ENCODE measurements around the gene AHCYL2. TPM values are rescaled to one million over a fixed set of nuclear protein-coding genes. Genes with fewer than 3 reads are reported as not detected.

AHCYL2 gene
- total RNA-seq, 1 experiment from 2014 or later: 23.2 TPM

- no peak for TF ChIP-seq CTCF (conservative IDR thresholded peaks at IDR 0.05)
- Histone ChIP-seq H4K91ac (ENCODE audit: insufficient read length, low read depth, low read length) (no peak overlapping the region), H2BK20ac (ENCODE audit: low read depth, low read length, poor library complexity, severe bottlenecking) (no peak overlapping the region), H3K79me2 (ENCODE audit: insufficient read depth, low read length) (no peaks in the 10 kb centered on the region), H3K9me3 (ENCODE audit: control insufficient read depth, low read depth, low read length) (no peaks in the 10 kb centered on the region), H4K8ac (replicated peaks; ENCODE audit: insufficient read length, low read depth, low read length) (no peak overlapping the region), H3K18ac (ENCODE audit: insufficient read length, low read depth, low read length) (no peak overlapping the region), H3K4me2 (ENCODE audit: insufficient read depth, insufficient read length, low read length) (no peak overlapping the region), H3T11ph (ENCODE audit: low read length) (no peak overlapping the region), H3K79me1 (ENCODE audit: insufficient read depth, low read depth, low read length, poor library complexity, severe bottlenecking) (no peaks in the 10 kb centered on the region), H2BK12ac (ENCODE audit: insufficient read length, low read depth, low read length) (no peak overlapping the region), H4K20me1 (ENCODE audit: control insufficient read depth, insufficient read depth, insufficient read length) (no peaks in the 10 kb centered on the region), H3K9ac (ENCODE audit: extremely low read depth, insufficient read length, low read length) (no peak overlapping the region), H3K23me2 (ENCODE audit: insufficient read length, low read depth, low read length, poor library complexity, severe bottlenecking) (no peaks in the 10 kb centered on the region), H4K5ac (ENCODE audit: insufficient read length, low read depth, low read length) (no peak overlapping the region), H2BK120ac (ENCODE audit: low read depth, low read length, poor library complexity, severe bottlenecking) (no peak overlapping the region), H2AK5ac (ENCODE audit: insufficient read length, low read length) (no peak overlapping the region), H3K14ac (ENCODE audit: insufficient read depth, low read length) (no peak overlapping the region), H2BK15ac (ENCODE audit: low read depth, low read length) (no peak overlapping the region), H3K27ac (ENCODE audit: insufficient read length, low read depth, low read length) (no peak overlapping the region), H3K27me3 (ENCODE audit: insufficient read depth, low read length) (no peaks in the 10 kb centered on the region), H3K4ac (ENCODE audit: low read depth, low read length) (no peak overlapping the region), H3K56ac (ENCODE audit: insufficient read length, low read depth, low read length) (no peak overlapping the region), H3K23ac (ENCODE audit: insufficient read length, low read depth, low read length) (no peak overlapping the region), H2AFZ (ENCODE audit: low read length) (no peak overlapping the region), H3K4me1 (ENCODE audit: insufficient read depth, low read length) (no peaks in the 10 kb centered on the region; the same call in 1 of the 2 replicates), H2BK5ac (ENCODE audit: insufficient read length, low read length) (no peak overlapping the region)
- Mint-ChIP-seq H3K9me3 (no peaks in the 10 kb centered on the region), H3K4me3 (no peak overlapping the region), H3K27ac (no peak overlapping the region), H3K36me3 (ENCODE audit: insufficient read depth in 1 of 3, low read depth in 3 of 3) (peaks cover 0 to 3% (median 0%) of the 10 kb centered on the region in 3 experiments; a peak in 1 of 7 replicates), H3K27me3 (ENCODE audit: low read depth) (no peaks in the 10 kb centered on the region), H3K4me1 (peaks cover 23 to 31% of the 10 kb centered on the region in 2 experiments)
- WGBS (ENCODE audit: extremely low coverage, insufficient read length, low lambda C conversion rate): no CpG with 5 or more reads among the region's 2 CpGs
- DNase-seq: no peak
Observed at GRCh38 chr7:129391546-129392171, 166.8 kb downstream of the AHCYL2 start.

Data from H9 (cell line).